ENCODE results near the gene LGMN.

LGMN gene

DNA sequence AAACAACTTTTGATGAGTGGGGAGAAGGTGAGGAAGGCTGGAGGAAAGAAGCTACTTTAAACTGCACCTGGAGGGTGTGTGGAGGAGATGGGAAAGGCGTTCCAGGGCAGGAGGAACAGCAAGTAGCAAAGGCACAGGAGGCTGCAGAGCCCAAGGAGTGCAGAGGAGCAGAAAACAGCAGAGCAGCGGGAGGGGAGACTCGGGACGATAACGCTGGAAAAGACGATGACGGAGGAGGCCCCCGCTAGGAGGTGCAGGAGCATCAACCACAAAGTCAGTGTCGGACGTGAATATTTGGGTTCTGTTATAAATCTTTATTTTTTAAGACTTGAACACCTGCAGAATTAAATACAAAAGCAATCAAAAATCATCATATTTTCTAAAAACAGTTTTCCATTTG is 44.9 kb downstream of the LGMN start:
- TF ChIP-seq TAF1 (IDR thresholded peaks at IDR 0.05; ENCODE audit: borderline replicate concordance, insufficient read depth, low read length): no peak
- no peak for TF ChIP-seq POLR2AphosphoS5 (IDR thresholded peaks at IDR 0.05; ENCODE audit: low read depth, low read length)

DNA sequence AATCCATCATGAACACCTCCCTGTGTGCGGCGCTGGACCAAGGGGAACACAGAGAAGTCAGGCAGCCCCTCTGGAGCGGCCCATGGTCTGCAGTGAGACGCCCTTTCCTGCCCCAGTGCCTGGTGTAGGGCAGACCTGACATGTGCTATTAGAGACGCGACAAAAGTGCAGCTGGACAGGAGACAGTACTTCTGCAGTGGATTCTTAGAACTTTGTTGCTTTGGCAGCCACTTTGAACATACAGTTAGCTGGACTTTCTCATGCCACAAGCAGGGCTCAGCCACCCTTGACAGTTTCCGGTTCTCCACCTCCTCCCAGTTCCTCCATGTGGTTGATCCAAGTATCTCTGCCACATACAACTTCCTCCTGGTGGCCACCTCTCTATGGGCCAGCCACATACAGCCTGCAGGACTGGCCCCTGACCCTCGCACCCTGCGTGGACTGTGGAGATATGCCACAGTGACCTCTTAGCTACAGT is 45.9 kb downstream of the LGMN start:
- TF ChIP-seq POLR2AphosphoS5 (IDR thresholded peaks at IDR 0.05; ENCODE audit: low read depth, low read length): no peak
- TF ChIP-seq FOXP2 (optimal IDR thresholded peaks at IDR 0.05; ENCODE audit: borderline replicate concordance, extremely low read depth, extremely low read length, insufficient read depth): no peak
- TF ChIP-seq, protein P1, sequence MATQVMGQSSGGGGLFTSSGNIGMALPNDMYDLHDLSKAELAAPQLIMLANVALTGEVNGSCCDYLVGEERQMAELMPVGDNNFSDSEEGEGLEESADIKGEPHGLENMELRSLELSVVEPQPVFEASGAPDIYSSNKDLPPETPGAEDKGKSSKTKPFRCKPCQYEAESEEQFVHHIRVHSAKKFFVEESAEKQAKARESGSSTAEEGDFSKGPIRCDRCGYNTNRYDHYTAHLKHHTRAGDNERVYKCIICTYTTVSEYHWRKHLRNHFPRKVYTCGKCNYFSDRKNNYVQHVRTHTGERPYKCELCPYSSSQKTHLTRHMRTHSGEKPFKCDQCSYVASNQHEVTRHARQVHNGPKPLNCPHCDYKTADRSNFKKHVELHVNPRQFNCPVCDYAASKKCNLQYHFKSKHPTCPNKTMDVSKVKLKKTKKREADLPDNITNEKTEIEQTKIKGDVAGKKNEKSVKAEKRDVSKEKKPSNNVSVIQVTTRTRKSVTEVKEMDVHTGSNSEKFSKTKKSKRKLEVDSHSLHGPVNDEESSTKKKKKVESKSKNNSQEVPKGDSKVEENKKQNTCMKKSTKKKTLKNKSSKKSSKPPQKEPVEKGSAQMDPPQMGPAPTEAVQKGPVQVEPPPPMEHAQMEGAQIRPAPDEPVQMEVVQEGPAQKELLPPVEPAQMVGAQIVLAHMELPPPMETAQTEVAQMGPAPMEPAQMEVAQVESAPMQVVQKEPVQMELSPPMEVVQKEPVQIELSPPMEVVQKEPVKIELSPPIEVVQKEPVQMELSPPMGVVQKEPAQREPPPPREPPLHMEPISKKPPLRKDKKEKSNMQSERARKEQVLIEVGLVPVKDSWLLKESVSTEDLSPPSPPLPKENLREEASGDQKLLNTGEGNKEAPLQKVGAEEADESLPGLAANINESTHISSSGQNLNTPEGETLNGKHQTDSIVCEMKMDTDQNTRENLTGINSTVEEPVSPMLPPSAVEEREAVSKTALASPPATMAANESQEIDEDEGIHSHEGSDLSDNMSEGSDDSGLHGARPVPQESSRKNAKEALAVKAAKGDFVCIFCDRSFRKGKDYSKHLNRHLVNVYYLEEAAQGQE (IDR thresholded peaks at IDR 0.05; ENCODE audit: insufficient read depth in 1 of 2, low read depth in 2 of 2, low read length in 2 of 2): no peak
- TF ChIP-seq SIN3A (IDR thresholded peaks at IDR 0.05; ENCODE audit: borderline replicate concordance, insufficient read depth, low read length): no peak
- TF ChIP-seq TAF1 (IDR thresholded peaks at IDR 0.05; ENCODE audit: borderline replicate concordance, insufficient read depth, low read length): no peak

- TF ChIP-seq, protein P1 (IDR thresholded peaks at IDR 0.05; ENCODE audit: insufficient read depth in 1 of 2, low read depth in 2 of 2, low read length in 2 of 2): no peak
- TF ChIP-seq SIN3A (IDR thresholded peaks at IDR 0.05; ENCODE audit: borderline replicate concordance, insufficient read depth, low read length) (no peak), FOXP2 (optimal IDR thresholded peaks at IDR 0.05; ENCODE audit: borderline replicate concordance, extremely low read depth, extremely low read length, insufficient read depth) (no peak), TAF1 (IDR thresholded peaks at IDR 0.05; ENCODE audit: borderline replicate concordance, insufficient read depth, low read length) (no peak), POLR2AphosphoS5 (IDR thresholded peaks at IDR 0.05; ENCODE audit: low read depth, low read length) (no peak)
Observed at GRCh38 chr14:92701826-92702225, 46.6 kb downstream of the LGMN start.

GRCh38 chr14:92698393-92698792 is 50.0 kb downstream of the LGMN start:
- TF ChIP-seq SIN3A (IDR thresholded peaks at IDR 0.05; ENCODE audit: borderline replicate concordance, insufficient read depth, low read length): no peak
- TF ChIP-seq POLR2AphosphoS5 (IDR thresholded peaks at IDR 0.05; ENCODE audit: low read depth, low read length): no peak
- TF ChIP-seq TAF1 (IDR thresholded peaks at IDR 0.05; ENCODE audit: borderline replicate concordance, insufficient read depth, low read length): no peak

DNA sequence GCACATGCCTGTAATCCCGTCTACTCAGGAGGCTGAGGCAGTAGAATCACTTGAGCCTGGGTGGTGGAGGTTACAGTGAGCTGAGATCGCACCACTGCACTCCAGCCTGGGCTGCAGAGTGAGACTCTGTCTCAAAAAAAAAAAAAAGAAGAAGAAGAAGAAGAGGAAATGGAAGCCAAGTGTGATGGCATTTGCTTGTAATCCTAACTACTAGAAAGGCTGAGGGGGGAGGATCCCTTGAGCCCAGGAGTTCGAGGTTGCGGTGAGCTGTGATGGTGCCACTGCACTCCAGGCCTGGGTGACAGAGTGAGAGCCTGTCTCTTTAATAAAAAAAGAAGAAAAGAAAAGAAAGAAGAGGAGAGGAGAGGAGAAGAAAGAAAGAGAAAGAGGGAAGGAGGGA is 52.1 kb downstream of the LGMN start:
- TF ChIP-seq FOXP2 (optimal IDR thresholded peaks at IDR 0.05; ENCODE audit: borderline replicate concordance, extremely low read depth, extremely low read length, insufficient read depth) (no peak), TAF1 (IDR thresholded peaks at IDR 0.05; ENCODE audit: borderline replicate concordance, insufficient read depth, low read length) (no peak), SIN3A (IDR thresholded peaks at IDR 0.05; ENCODE audit: borderline replicate concordance, insufficient read depth, low read length) (no peak), POLR2AphosphoS5 (IDR thresholded peaks at IDR 0.05; ENCODE audit: low read depth, low read length) (no peak)
- TF ChIP-seq, protein P1 (IDR thresholded peaks at IDR 0.05; ENCODE audit: insufficient read depth in 1 of 2, low read depth in 2 of 2, low read length in 2 of 2): no peak

GRCh38 chr14:92695562-92695961 is 52.9 kb downstream of the LGMN start:
- no peak for TF ChIP-seq POLR2AphosphoS5 (IDR thresholded peaks at IDR 0.05; ENCODE audit: low read depth, low read length)
- TF ChIP-seq FOXP2 (optimal IDR thresholded peaks at IDR 0.05; ENCODE audit: borderline replicate concordance, extremely low read depth, extremely low read length, insufficient read depth): no peak
- no peak for TF ChIP-seq TAF1 (IDR thresholded peaks at IDR 0.05; ENCODE audit: borderline replicate concordance, insufficient read depth, low read length)
- TF ChIP-seq, protein P1 (IDR thresholded peaks at IDR 0.05; ENCODE audit: insufficient read depth in 1 of 2, low read depth in 2 of 2, low read length in 2 of 2): no peak
- no peak for TF ChIP-seq SIN3A (IDR thresholded peaks at IDR 0.05; ENCODE audit: borderline replicate concordance, insufficient read depth, low read length)

Data from PFSK-1 (cell line).